HPDE6-E6E7 (cell line): ENCODE data around the gene NLRP1.

ENCODE experiments used
- DNase-seq: peaks from one replicate; pipeline ENCODE4 v3.0.0; 2011; ENCODE audit warnings: missing footprints; ENCODE audit errors: extremely low spot score

Gene NLRP1

DNA sequence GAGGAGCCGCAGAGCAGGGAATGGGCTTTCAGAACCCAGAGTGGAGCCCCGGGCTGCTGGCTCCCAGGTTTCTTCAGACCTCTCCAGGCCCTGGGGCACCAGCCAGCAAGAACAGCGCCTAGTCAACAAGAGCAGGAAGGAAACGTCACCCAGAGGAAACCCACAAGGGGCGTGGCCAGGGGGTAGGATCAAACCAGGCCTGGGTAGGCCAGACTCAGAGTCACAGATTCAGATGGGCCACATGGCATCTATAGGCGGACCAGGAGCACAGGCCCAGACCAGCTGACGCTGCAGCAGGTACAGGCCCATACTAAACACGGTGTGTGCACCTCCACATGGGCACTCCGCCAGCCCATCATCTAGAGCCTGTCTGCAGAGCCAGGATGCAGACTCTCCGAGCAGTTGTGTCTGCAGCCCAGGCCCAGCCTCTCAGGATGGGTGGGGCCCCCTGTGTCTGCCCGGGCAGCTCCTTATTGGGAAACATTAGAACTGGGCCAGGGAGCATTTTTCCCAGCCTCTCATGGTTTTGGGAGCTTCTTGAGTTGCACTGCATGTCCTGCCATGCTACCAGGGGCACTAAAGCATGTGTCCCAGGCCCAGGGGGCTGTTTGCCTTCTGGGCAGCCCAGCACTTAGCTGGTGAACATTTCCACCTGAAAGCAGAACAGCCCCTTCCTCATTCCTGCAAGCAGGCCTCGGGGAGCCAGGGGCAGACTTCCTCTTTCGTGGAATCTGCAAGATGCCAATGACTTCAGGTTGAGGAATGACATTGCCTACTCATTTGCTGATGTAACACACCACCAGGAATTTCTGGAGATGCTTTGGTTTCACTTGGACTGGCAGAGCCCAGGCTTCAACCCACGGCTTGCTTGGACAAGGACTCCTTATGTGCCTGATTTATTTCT lies at the start of gene NLRP1:
NLRP1 (minus strand) TSS at position 127 of the 904 bp plus-strand sequence. CDS start 552 bp downstream, outside the sequence.
- DNase-seq = peak; percentile 94

DNA sequence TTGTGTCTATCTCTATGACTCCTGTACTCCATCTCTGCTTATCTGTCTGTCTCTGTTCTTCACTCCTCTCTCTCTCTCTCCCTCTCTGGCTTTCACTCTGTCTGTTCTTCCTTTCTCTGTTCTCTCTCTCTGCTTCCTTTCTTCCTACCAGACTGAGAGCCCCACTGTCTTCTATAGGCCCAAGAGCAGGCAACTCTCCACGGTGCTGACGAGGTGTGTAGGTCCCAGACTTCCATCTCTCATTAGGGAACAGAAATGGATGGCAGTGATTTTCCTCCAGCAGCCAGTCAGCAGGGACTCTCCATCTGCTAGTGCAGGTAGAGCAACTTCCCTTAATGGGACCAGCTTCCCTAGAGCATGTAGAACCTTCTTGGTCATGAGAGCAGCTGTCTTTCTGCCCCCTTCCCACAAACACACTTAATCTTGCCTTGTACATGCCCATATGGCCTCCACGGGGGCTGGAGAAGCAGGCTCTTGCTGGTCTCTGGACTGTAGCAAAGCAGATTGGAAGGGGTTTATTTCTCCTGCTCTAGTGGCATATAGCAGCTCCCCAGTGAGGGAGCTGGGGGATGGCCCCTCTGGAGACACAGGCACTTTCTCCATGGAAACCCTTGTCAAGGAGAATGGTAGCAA lies 47.8 kb upstream of the NLRP1 start:
- DNase-seq = no peak

DNA sequence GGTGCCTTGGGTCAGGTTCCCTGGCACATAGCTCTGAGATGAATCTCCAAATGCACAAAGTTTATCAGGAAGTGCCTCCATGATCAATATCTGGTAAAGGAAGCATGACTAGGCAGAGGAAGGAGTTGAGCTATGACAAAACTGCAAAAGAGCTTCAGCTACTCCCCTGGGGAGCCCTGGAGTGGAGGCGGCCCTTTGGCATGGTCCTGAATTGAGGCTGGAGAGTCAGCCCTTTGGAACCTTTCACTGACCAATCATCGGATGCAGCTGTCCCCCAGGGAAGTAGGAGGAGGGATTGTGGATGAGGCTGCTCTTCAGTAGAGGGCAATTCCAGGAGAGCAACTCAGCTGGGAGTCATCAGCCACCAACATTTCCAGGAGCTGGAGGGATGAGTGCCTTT lies 46.1 kb upstream of the NLRP1 start:
- no peak for DNase-seq

DNA sequence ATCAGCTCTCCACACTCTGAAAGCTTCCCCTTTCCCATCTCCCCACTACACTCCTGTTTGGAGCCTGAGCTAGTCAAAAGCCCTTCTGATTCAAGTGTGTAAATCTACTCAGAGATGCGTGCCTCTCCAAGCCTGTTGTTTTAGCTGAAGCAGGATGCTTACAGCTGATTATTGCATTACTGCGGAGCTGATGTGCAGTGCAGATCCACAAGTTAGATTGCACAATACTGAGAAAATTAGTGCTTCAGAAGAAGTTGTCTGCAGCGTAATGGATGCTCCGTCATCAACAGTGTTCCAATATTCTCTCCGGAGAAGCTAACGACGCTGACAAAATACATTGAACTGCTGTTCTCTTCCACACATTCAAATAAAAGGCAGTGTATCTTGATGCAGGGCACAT lies 44.8 kb upstream of the NLRP1 start:
- DNase-seq = no peak

DNA sequence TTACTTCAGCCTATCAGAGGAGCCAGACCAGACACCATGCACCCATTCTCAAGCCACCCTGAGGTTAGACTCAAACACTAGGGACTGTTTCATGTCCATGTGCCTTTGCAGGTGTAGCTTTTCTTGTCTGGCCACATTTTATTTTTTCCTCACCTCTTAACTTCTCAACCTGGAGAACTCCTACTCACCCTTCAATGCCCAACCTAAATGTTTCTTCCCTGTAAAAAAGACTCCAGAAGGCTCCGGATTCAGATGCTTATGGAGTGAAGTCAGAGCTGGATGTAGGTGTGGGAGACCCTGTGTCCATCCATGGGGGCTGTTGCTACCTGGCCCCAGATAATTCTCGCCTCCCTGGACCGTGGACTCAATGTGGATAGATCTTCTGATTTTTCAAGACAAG lies 44.0 kb upstream of the NLRP1 start:
- no peak for DNase-seq

DNA sequence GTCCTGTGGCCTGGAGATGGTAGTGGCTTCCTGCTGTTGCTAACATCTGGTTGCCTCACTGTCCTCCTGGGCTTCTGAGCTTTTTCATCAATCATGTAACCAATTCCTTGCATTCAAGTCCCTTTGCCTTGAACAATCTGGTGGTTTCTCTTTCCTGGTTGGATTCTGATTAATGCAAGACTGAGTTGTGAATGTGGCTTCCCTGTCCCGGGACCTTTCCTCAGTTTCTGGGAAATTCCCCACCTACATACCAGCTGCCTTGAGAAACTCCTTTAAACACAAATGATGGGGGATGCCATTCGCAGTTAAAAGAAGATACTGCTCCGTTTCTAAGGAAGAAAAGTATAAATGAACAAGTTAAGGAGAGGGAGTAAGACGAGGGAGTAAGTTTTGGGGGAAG lies 39.9 kb upstream of the NLRP1 start:
- no peak for DNase-seq

DNA sequence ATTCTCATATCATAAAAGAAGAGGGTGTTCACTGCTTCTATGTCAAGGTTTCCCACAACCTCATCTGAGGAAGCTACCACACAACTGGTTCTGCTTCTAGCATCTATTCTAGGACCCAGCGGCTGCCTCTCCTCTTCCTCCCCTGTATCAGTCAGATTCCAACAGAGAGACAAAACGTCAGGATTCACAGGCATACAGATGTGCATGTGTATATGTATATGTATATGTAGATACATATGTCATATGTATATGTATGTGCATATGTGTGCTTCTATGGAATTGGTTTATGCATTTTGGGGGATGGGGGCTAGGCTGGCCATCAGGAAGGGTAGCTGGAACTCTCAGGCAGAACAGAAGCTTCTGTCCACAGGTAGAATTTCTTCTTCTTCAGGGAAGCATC lies 37.4 kb upstream of the NLRP1 start:
- no peak for DNase-seq

DNA sequence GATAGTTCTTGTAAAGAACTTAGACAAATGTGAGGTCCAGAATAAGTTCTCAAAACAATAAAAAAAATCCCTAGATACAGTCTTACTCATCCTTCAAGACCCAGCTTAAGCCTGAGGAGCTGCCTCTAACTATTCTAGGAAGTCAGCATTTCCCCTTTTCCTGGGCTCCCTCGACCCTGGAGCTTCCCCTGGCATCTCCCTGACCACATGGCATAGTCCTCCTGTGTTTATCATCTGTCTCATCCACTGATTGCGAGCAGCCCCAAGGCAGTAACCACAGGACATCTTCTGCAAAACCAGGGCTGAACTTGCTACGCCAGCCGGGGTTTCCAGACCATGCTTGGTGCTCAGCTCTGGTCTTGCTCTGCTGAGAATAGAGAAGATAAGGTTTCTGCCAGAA lies 36.7 kb upstream of the NLRP1 start:
- DNase-seq = no peak

DNA sequence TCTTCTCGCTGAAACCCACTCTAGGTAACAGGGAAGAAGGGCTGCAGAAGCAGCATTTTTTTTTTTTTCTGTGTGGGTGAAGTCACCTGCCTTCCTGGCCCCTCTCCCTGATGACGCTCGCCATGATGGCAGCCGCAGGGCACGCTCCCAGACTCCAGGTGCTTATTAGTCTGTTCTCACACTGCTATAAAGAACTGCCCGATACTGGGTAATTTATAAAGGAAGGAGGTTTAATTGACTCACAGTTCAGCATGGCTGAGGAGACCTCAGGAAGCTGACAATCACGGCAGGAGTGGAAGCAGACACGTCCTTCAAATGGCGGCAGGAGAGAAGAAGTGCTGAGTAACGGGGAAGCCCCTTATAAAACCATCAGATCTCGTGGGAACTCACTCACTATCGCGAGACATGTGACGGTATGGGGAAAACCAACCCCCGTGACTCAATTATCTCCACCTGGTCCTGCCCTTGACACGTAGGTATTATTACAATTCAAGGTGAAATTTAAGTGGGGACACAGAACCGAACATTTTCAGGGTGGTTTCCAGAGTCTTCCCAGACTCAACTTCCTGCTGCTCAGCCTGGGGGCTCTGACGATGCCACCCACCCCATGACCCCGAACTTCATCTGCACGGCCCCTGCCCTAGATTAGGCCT lies 34.9 kb upstream of the NLRP1 start:
- no peak for DNase-seq

DNA sequence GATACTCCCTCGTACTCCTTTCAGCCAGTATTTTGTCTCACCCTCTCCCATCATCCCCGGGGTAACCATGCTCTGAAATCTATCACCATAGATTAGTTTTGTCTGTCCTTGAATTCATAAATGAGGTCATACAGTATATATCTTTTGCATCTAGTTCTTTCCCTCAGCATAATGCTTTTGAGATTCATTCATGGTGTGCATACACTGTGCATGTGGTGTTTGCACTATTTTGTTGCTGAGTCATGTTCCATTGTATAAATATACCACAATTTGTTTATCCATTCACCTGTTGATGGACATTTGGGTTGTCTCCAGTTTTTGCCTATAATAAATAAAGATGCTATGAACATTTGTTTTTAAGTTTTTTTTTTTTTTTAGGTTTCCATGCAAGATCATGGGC lies 34.2 kb upstream of the NLRP1 start:
- DNase-seq = no peak

DNA sequence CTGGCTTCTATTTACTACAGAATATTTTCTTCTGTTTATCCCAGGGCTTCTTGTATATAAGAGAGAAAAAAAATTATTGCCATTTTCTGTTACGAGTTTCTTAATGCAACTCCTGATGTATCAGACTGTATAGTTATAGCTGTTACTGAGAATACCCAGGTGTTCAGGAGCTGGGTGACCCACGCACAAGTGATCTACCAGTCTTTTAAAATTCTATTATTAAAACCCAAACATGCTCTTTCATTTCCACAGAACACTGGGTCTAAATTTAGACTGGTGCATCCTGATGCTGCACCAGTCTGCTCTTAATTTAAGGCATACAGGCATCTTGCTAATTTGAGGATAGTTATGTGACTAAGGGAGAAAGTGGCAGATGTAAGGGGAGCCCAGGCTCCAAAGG lies 31.2 kb upstream of the NLRP1 start:
- DNase-seq = no peak

DNA sequence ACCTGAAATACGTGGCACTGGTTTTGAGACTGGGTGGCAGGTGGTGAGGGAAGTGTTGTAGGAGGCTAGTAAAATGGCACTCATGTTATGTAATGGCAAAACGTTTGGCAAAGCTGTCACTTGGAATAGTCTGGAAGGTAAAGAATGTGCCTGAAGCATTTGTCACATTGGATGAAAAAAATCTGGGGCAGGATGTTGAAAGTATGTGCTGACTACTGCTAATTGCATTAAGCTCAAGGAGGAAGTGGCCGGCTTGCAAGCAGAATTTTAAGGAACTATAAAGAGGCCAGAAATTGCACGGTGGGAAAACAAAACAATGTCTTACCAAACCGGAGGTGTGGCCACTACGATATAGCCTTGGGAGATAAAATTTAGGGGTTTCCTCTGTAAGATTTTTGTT lies 26.6 kb upstream of the NLRP1 start:
- no peak for DNase-seq

DNA sequence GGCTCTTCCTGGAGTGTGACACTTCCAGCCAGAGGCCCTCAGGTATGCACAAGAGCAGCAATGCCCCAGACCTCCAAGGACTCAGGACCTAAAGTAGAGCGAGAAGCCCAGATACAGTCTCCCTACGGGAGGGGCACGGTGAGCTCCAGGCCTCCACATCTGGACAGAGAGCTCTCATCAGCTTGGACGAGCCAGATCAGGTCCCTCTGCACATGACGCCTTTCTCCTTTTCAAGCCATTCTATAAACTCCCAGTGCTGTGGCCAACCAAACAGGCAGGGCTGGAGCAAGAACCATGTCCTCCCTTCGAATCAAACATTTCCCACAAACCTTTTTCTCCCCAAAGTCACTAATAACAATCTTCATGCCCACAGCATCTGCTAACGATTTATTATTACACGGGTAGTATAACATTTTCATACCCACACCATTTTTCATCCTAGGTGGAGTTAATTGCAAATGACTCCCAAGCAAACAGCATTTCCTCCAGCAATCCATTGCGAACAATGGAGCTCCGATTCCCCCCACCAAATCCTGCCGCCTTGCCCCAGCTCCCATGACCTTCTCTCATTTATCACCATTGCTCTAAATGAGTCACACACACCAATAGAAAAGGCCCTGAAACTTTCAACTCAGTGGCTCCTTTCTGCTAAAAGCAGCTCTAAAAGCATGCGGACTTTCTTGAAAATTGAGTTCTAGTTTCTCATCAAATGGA lies 24.2 kb upstream of the NLRP1 start:
- no peak for DNase-seq

DNA sequence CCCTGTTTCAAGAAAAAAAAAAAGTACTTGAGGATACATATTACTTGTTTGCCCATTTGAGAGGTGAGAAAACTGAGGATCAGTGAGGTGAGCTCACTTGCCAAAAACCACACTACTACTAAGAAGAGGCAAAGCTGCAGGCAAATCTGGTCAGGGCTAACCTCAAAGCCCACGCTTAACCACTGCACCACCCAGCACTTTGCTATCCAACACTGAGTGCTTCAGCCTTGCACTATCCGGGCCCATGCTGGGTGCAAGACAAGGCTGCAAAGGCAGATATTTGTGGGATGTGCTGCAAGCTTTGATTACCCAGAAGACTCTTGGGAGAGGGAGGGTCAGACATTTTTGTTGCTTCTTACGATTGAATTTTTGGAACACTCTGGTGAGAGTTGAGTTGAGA lies 23.6 kb upstream of the NLRP1 start:
- DNase-seq = no peak

DNA sequence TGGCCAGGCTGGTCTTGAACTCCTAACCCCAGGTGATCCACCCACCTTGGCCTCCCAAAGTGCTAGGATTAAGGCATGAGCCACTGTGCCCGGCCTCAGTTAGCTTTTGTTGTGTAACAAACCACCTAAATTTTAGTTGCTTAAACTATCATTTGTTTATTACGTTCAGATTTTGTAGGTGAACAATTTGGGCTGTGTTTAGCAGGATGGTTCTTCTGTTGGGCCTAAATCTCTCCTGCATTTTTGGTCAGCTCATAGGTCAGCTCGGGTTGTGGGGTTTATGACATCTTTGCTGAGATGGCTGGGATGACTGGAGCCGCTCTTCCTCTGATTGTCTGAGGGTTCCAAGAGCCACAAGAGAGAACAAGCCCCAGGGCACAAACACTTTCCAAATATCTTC lies 21.1 kb upstream of the NLRP1 start:
- DNase-seq = no peak

DNA sequence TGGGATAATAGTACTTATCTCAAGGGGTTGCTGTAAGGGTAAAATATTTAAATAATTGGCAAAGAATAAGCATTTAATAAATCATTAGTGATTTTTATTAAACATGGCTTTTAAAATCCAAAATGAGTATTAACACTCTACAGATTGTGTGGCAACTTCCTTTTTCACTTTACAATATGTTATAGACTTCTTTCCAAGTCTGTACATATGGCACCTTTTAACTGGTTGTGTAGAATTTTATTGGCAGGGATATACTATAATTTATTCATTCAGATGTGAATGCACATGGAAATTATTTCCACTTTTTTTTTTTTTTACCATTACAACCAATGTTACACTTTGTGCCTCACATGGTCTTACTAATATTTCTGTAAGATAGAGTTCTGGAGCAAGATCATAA lies 15.7 kb upstream of the NLRP1 start:
- no peak for DNase-seq

DNA sequence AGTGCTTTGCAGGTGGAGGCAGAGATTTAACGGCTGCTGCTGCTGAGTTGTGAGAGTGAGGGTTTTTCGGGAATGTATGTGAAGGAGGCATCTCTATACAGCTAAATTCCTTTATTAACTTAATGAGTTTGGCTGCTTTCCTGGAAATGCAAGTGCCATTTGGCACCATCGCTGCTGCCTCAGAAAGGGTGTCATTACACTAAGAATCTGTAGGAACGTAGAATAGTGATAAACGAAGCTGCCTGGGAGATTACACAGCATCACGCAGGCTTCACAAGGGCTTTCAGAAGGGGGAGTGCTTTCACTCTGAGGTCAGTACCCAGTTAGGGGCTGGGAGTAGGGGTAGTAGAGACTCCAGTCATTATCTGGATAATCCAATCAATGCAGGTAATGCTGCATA lies 14.1 kb upstream of the NLRP1 start:
- no peak for DNase-seq

DNA sequence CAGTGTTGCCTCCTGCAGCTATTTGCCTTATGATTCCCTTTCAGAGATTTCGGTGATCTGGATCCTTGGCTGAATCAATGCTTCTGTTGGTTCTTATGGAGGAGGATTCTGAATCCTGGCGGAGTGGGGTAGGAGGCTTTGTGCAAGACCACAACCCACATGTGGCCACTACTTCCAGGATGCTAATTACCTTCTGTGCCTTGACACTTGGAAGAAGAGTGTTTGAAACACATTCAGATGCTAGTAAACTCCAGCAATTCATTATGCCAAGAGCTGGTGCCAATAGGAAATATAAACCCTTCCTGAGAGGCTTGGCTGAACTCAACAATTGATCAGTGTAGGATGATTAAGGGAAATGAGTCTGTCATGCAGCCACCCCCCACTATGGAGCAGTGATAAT lies 12.1 kb upstream of the NLRP1 start:
- DNase-seq = no peak

DNA sequence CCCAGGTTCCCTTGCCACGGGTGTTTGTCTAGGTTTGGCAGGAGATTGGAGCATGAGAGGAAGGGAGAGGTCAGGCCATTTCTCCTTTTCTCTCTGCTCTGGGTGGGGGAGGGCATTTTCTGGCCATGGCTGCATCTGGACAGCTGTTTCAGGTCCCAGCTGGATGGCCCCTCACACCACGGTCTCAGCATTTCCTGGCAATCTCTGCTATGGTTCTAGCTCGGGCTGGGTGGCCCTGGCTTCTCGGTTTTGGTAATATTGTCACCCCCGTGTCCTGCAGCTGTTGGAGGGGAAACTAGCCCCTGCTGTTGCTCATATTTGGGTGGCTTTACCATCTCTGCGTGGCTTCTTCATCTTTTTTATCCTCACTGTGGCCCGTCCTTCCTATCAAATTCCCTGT lies 11.5 kb upstream of the NLRP1 start:
- DNase-seq = no peak

DNA sequence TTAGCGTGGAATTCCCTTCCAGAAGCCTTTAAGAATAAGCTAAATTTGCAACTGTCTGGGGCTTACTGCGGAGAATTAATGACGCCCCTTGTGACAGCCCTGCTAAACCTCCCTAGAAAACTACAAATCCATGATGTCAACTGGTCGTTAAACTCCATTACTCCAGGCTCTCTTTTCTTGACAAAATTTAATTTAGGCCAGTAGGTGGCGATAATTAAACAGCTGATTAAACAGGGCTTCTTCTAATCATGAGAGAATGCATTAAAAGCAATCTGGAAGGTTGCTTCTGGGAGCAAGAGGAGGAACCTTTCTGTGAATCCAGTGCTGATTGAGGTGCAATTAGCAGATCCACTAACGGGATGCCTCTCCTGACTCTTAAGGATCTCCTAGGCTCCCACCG lies 8.1 kb upstream of the NLRP1 start:
- DNase-seq = no peak

DNA sequence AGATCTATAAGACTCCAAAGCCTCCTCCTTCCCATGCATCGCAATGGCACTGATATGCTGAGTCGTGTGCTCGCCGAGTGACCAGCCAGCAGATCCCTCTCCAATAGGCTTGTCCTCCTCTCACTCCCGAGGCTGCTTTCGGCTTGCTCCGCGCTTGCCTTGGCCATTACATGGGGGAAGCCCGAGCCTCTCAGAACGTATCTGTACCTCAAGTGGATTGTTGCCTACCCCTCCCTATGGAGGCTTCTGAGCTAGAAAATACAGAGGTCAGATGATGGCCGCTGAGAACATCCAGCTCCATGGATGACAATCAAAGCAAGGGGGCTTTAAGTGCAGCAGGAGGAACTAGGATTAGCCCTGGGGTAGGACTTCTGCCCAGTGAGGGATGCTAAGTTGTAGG lies 7.7 kb upstream of the NLRP1 start:
- no peak for DNase-seq

DNA sequence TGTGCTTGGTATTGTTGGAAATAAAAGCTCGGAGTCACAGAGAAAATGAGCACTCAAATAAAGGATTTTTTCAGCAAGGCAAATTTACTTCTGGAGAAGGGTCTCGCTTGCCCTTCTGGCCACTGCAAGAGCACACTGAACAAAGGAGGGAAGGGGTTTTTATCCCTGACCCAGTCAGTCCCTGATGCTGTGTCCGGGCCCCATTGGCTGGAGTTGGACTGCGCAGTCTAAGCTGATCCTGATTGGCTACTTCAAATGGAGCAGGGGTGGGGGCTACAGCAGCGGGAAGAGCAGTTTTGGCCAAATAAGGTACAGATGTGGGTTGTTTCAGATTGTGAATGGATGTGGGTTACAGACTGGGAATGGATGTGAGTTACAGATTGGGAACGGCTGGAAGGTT lies 4.3 kb upstream of the NLRP1 start:
- no peak for DNase-seq
